Natural killer cell (primary cell): Measurements from ENCODE around the gene ITGA2. TPM values are rescaled to one million over a fixed set of nuclear protein-coding genes. Genes with fewer than 3 reads are reported as not detected.

Experiments used
- ATAC-seq, 3 donors: fragments of 150-1000 bp in 2 of 3; fragments of 200-7000 bp in 1 of 3; cut with Tn5 transposase; 1 replicate in 1 of 3; 2 replicates in 2 of 3; pipeline ENCODE4 v1.10.0; 2021; ENCODE audit warnings: mild to moderate bottlenecking in 2 of 3, moderate library complexity in 2 of 3
- DNase-seq, 2 donors: peaks; one replicate each; pipeline versions ENCODE4 v3.0.0 to v3.0.0-alpha.2; 2013 to 2021; ENCODE audit warnings: mixed read lengths in 1 of 2
- H3K27ac ChIP-seq: one replicate; pipeline ENCODE4 v1.5.1; 2013; ENCODE audit warnings: mild to moderate bottlenecking, low read length
- H3K27me3 ChIP-seq: one replicate; pipeline ENCODE4 v1.6.1; 2013; ENCODE audit warnings: low read length; ENCODE audit not compliant: control insufficient read depth, insufficient read depth
- H3K36me3 ChIP-seq: one replicate; pipeline ENCODE4 v1.6.1; 2013; ENCODE audit warnings: low read length; ENCODE audit not compliant: control insufficient read depth, insufficient read depth
- H3K4me1 ChIP-seq: one replicate; pipeline ENCODE4 v1.6.1; 2013; ENCODE audit warnings: low read length; ENCODE audit not compliant: control insufficient read depth, insufficient read depth
- H3K4me3 ChIP-seq: one replicate; pipeline ENCODE4 v1.5.1; 2013; ENCODE audit warnings: low read length
- H3K9me3 ChIP-seq: one replicate; pipeline ENCODE4 v1.6.1; 2013; ENCODE audit warnings: low read length; ENCODE audit not compliant: control insufficient read depth, insufficient read depth
- H3K27ac Mint-ChIP-seq, 2 donors: one replicate each; pipeline ENCODE4 v1.8.0; 2022; ENCODE audit warnings: mild to moderate bottlenecking in 2 of 2, mixed read lengths in 2 of 2, moderate library complexity in 1 of 2
- H3K27me3 Mint-ChIP-seq, 2 donors: one replicate each; pipeline ENCODE4 v1.8.0; 2022; ENCODE audit warnings: low read depth in 2 of 2, mixed read lengths in 2 of 2
- H3K36me3 Mint-ChIP-seq: one replicate; pipeline ENCODE4 v1.8.0; 2022; ENCODE audit warnings: mixed read lengths
- H3K4me1 Mint-ChIP-seq, 2 donors: one replicate each; pipeline ENCODE4 v1.8.0; 2022; ENCODE audit warnings: mixed read lengths in 2 of 2
- H3K4me3 Mint-ChIP-seq: one replicate; pipeline ENCODE4 v1.8.0; 2022; ENCODE audit warnings: mild to moderate bottlenecking, moderate library complexity, mixed read lengths
- H3K9me3 Mint-ChIP-seq, 2 donors: one replicate each; pipeline ENCODE4 v1.8.0; 2022; ENCODE audit warnings: mixed read lengths in 2 of 2
- CTCF ChIP-seq: fragments of 200-600 bp; IDR thresholded peaks from one replicate; pipeline ENCODE4 v1.8.0; 2022; ENCODE audit warnings: antibody characterized with exemption
- WGBS: methylation state at CpG from one replicate; pipeline ENCODE4 v1.1.7; 2013; ENCODE audit warnings: missing lambda C conversion rate; ENCODE audit not compliant: insufficient coverage; 5-methylcytosine and 5-hydroxymethylcytosine counted together
- intact Hi-C: fragments of 100-400 bp; cut with micrococcal nuclease; formaldehyde crosslinking; loops from one replicate; pipeline ENCODE4 v1.14.2; 2022
- total RNA-seq, 4 donors: library from RNA; stranded (reverse); fragments of 120-200 nt in 1 of 4; gene quantifications; one replicate each; pipeline versions ENCODE4 v1.2.3 to v1.2.4, GENCODE V29; 2013 to 2022

The ITGA2 gene
- total RNA-seq, 3 donors from 2014 or later (not counting 1 experiment from before 2014, with no cell fraction given): 0.11 to 0.26 (median 0.20) TPM

- DNase-seq (no peak), ATAC-seq (no peak)
- Mint-ChIP-seq H3K27me3 (peaks cover 0 to 8% of the 10 kb centered on the region in 2 donors), H3K9me3 (no peaks in the 10 kb centered on the region), H3K4me1 (no peaks in the 10 kb centered on the region), H3K36me3 (no peaks in the 10 kb centered on the region), H3K4me3 (no peak overlapping the region), H3K27ac (no peak overlapping the region)
- Histone ChIP-seq H3K4me3 (no peak overlapping the region), H3K9me3 (no peaks in the 10 kb centered on the region), H3K27ac (no peak overlapping the region), H3K27me3 (no peaks in the 10 kb centered on the region), H3K36me3 (no peaks in the 10 kb centered on the region), H3K4me1 (no peaks in the 10 kb centered on the region)
- WGBS: 80% methylated on average over 1 of the region's 1 CpG
- intact Hi-C loops: no loop called here
- TF ChIP-seq CTCF: no peak
These were observed 10.3 kb downstream of the ITGA2 start for GRCh38 chr5:52999344-52999949.

- no peak overlapping the region for H3K4me3 Mint-ChIP-seq
- no peak overlapping the region for H3K27ac ChIP-seq
- H3K36me3 ChIP-seq: no peaks in the 10 kb centered on the region
- H3K4me1 Mint-ChIP-seq: no peaks in the 10 kb centered on the region
- no peaks in the 10 kb centered on the region for H3K9me3 ChIP-seq
- H3K27me3 Mint-ChIP-seq: peaks cover 0 to 8% of the 10 kb centered on the region in 2 donors
- H3K27me3 ChIP-seq: no peaks in the 10 kb centered on the region
- no peak for TF ChIP-seq CTCF
- H3K36me3 Mint-ChIP-seq: no peaks in the 10 kb centered on the region
- H3K9me3 Mint-ChIP-seq: no peaks in the 10 kb centered on the region
- no peaks in the 10 kb centered on the region for H3K4me1 ChIP-seq
- no peak overlapping the region for H3K27ac Mint-ChIP-seq
- ATAC-seq (no peak), DNase-seq (no peak)
- intact Hi-C loops: no loop called here
- 97% methylated on average over 4 of the region's 4 CpGs for WGBS
- no peak overlapping the region for H3K4me3 ChIP-seq
These were observed 12.4 kb downstream of the ITGA2 start for GRCh38 chr5:53001541-53001940.

- H3K9me3 ChIP-seq: no peaks in the 10 kb centered on the region
- ATAC-seq (no peak), DNase-seq (no peak)
- H3K4me1 Mint-ChIP-seq: no peaks in the 10 kb centered on the region
- no peak for TF ChIP-seq CTCF
- no peaks in the 10 kb centered on the region for H3K27me3 ChIP-seq
- H3K4me3 ChIP-seq: no peak overlapping the region
- H3K9me3 Mint-ChIP-seq: no peaks in the 10 kb centered on the region
- peaks cover 0 to 8% of the 10 kb centered on the region in 2 donors for H3K27me3 Mint-ChIP-seq
- intact Hi-C loops: no loop called here
- WGBS: 100% methylated on average over 1 of the region's 1 CpG
- H3K36me3 Mint-ChIP-seq: no peaks in the 10 kb centered on the region
- no peak overlapping the region for H3K4me3 Mint-ChIP-seq
- H3K4me1 ChIP-seq: no peaks in the 10 kb centered on the region
- no peaks in the 10 kb centered on the region for H3K36me3 ChIP-seq
- no peak overlapping the region for H3K27ac ChIP-seq
- H3K27ac Mint-ChIP-seq: no peak overlapping the region
These were observed 13.3 kb downstream of the ITGA2 start for GRCh38 chr5:53002491-53002890.

- DNase-seq: no peak
- Histone ChIP-seq H3K4me3 (no peak overlapping the region), H3K9me3 (no peaks in the 10 kb centered on the region), H3K4me1 (no peaks in the 10 kb centered on the region), H3K27me3 (no peaks in the 10 kb centered on the region), H3K36me3 (no peaks in the 10 kb centered on the region), H3K27ac (no peak overlapping the region)
- intact Hi-C loops: no loop called here
- H3K27me3 Mint-ChIP-seq: peaks cover 0 to 8% of the 10 kb centered on the region in 2 donors
- TF ChIP-seq CTCF: no peak
- no peak overlapping the region for H3K27ac Mint-ChIP-seq
- H3K36me3 Mint-ChIP-seq: no peaks in the 10 kb centered on the region
- ATAC-seq: no peak
- H3K4me3 Mint-ChIP-seq: no peak overlapping the region
- H3K9me3 Mint-ChIP-seq: no peaks in the 10 kb centered on the region
- 88% methylated on average over 1 of the region's 1 CpG for WGBS
- no peaks in the 10 kb centered on the region for H3K4me1 Mint-ChIP-seq
These were observed 14.0 kb downstream of the ITGA2 start for GRCh38 chr5:53003144-53003543.
